PFSK-1 (cell line): ENCODE data around the gene HLCS.

Experiments used
- FOXP2 ChIP-seq: optimal IDR thresholded peaks from 2 replicates; pipeline ENCODE3; 2011; ENCODE audit warnings: borderline replicate concordance, control low read depth, inconsistent platforms; ENCODE audit not compliant: insufficient read depth; ENCODE audit errors: extremely low read length, extremely low read depth
- POLR2AphosphoS5 ChIP-seq: IDR thresholded peaks from 2 replicates; pipeline ENCODE4 v1.6.1; 2012; ENCODE audit warnings: low read depth, mild to moderate bottlenecking, control low read depth, low read length, moderate library complexity
- REST ChIP-seq, 2 experiments: IDR thresholded peaks; 2 replicates each; pipeline versions ENCODE4 v1.6.1 to v1.8.0; 2011 to 2012; ENCODE audit warnings: low read depth in 2 of 2, low read length in 2 of 2, control low read depth in 1 of 2, inconsistent platforms in 1 of 2, mild to moderate bottlenecking in 1 of 2, moderate library complexity in 1 of 2; ENCODE audit not compliant: insufficient read depth in 1 of 2
- SIN3A ChIP-seq: IDR thresholded peaks from 2 replicates; pipeline ENCODE4 v1.6.1; 2012; ENCODE audit warnings: mild to moderate bottlenecking, low read length, moderate library complexity, borderline replicate concordance; ENCODE audit not compliant: insufficient read depth
- TAF1 ChIP-seq: IDR thresholded peaks from 2 replicates; pipeline ENCODE4 v1.6.1; 2012; ENCODE audit warnings: low read length, control low read depth, borderline replicate concordance; ENCODE audit not compliant: insufficient read depth

Gene HLCS

DNA sequence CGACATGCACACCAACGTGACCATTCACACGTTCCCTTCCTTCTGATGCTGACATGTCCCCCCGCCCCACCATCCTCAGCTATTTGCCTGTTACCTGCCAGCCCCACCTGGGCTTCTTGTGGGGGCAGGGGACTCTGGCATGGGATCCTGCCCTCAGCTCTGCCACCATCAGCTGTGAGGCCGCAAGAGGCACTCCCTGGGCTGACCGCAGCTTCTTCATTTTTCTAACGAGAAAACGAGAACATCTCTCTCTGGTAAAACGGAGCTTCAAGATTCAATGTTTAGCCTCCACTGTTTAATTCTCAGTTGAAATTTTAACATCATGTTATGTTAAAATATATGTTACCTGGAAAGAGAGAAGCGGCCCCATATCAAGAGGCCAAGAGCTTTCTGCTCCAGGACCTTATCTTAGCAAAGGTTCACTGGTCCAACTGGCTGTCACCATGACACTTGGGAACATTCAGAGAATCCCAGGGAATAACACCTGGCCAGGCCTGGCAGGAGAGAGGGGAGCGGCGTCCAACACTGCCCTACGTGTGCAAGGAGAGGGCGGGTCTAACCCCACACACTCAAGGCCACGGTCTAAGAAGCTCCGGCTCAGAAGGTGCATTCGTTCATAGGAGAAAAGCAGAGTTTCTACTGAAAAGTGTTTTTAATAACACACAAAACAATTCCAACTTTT lies 51.3 kb downstream of the HLCS start:
- TF ChIP-seq SIN3A (no peak), FOXP2 (no peak), POLR2AphosphoS5 (no peak), REST (IDR thresholded peaks at IDR 0.05; ENCODE audit: insufficient read depth in 1 of 2, low read depth in 2 of 2, low read length in 2 of 2) (no peak), TAF1 (no peak)

DNA sequence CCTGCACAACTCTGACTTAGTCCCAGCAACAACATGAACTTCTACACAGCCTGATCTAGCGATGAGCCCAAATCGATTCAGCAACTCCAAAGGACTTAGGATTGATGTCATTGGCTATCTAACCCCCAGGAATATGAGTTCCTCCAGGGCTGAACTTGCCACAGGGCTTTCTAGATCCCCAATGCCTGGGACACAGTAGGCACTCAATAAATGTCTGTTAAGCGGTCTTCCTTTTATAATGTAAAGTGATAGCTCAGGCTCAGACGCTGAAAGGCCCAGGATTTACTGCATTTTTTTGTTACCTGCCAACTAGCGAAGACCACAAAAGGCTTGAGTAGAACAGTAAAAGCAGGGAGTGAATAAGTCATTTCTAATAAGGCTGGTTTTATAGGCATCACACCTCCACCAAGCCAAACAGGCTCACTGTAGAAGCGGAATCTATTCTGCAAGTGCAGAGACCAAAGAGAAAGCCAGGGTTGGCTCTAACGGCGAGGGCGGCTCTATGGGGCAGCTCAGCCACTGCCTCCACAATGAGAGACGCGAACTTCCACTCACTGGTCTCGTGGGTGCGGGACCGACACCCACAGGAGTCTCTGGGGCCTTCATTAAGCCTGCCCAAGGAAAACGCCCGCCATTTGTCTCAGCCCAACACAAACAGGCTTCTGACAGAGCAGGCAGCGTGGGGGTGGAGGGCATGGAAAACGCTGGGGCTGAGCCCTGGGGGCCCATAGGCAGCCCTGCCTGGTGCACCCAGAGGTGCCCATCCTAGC lies 52.0 kb downstream of the HLCS start:
- TF ChIP-seq TAF1 = no peak
- no peak for TF ChIP-seq SIN3A
- TF ChIP-seq FOXP2 = no peak
- no peak for TF ChIP-seq REST (IDR thresholded peaks at IDR 0.05; ENCODE audit: insufficient read depth in 1 of 2, low read depth in 2 of 2, low read length in 2 of 2)
- TF ChIP-seq POLR2AphosphoS5 = no peak

- TF ChIP-seq REST (IDR thresholded peaks at IDR 0.05; ENCODE audit: insufficient read depth in 1 of 2, low read depth in 2 of 2, low read length in 2 of 2) = no peak
- no peak for TF ChIP-seq TAF1
Observed at GRCh38 chr21:36913247-36914169, 53.0 kb downstream of the HLCS start.

- no peak for TF ChIP-seq SIN3A
- TF ChIP-seq POLR2AphosphoS5 = no peak
- TF ChIP-seq REST (IDR thresholded peaks at IDR 0.05; ENCODE audit: insufficient read depth in 1 of 2, low read depth in 2 of 2, low read length in 2 of 2) = no peak
- TF ChIP-seq FOXP2 = no peak
- no peak for TF ChIP-seq TAF1
Observed at GRCh38 chr21:36910581-36911307, 55.7 kb downstream of the HLCS start.
